HTR-8/SVneo (cell line): ENCODE data around the gene RPS6KA2.
"Not testable (repeated sequence)": the region's sequence is repeated elsewhere in the genome, so short reads cannot be mapped to it uniquely, and the experiment has no call there.

Experiments used
- DNase-seq: peaks from one replicate; pipeline ENCODE4 v3.0.0; 2011; ENCODE audit warnings: low spot score, mixed read lengths; ENCODE audit not compliant: insufficient read length
- FAIRE-seq: peaks from 2 replicates; lab custom pipeline; 2011; peaks lifted over from hg19 to GRCh38; lab: Jason Lieb, UNC

The RPS6KA2 gene

GRCh38 chr6:166540631-166541331 is 86.3 kb downstream of the RPS6KA2 start:
- no peak for DNase-seq
- no peak for FAIRE-seq

- DNase-seq = no peak
- FAIRE-seq = no peak
Observed at GRCh38 chr6:166539543-166539942, 87.5 kb downstream of the RPS6KA2 start.

- not testable (repeated sequence) for DNase-seq, FAIRE-seq
Observed at GRCh38 chr6:166539011-166539385, 88.1 kb downstream of the RPS6KA2 start.

- DNase-seq (no peak), FAIRE-seq (no peak)
Observed at GRCh38 chr6:166538297-166539010, 88.6 kb downstream of the RPS6KA2 start.

GRCh38 chr6:166534658-166535406 is 92.2 kb downstream of the RPS6KA2 start:
- DNase-seq (no peak), FAIRE-seq (no peak)

- DNase-seq = no peak
- FAIRE-seq = no peak
Observed at GRCh38 chr6:166533205-166533824, 93.7 kb downstream of the RPS6KA2 start.

GRCh38 chr6:166532302-166532701 is 94.7 kb downstream of the RPS6KA2 start:
- DNase-seq (no peak), FAIRE-seq (no peak)

- FAIRE-seq (no peak), DNase-seq (no peak)
Observed at GRCh38 chr6:166530211-166531095, 96.6 kb downstream of the RPS6KA2 start.

- DNase-seq = no peak
- FAIRE-seq = no peak
Observed at GRCh38 chr6:166529586-166529985, 97.5 kb downstream of the RPS6KA2 start.

- not testable (repeated sequence) for DNase-seq, FAIRE-seq
Observed at GRCh38 chr6:166529058-166529457, 98.0 kb downstream of the RPS6KA2 start.

GRCh38 chr6:166527849-166528248 is 99.2 kb downstream of the RPS6KA2 start:
- DNase-seq (no peak), FAIRE-seq (no peak)

GRCh38 chr6:166526937-166527336 is 100.1 kb downstream of the RPS6KA2 start:
- FAIRE-seq (no peak), DNase-seq (no peak)

GRCh38 chr6:166525567-166525966 is 101.5 kb downstream of the RPS6KA2 start:
- DNase-seq = no peak
- no peak for FAIRE-seq

GRCh38 chr6:166523782-166524559 is 103.1 kb downstream of the RPS6KA2 start:
- no peak for FAIRE-seq

GRCh38 chr6:166520905-166521834 is 105.9 kb downstream of the RPS6KA2 start:
- FAIRE-seq (no peak), DNase-seq (no peak)

More at GRCh38 chr6:166523782-166524559, 103.1 kb downstream of the RPS6KA2 start:
- DNase-seq = no peak

- DNase-seq (no peak), FAIRE-seq (no peak)
Observed at GRCh38 chr6:166516251-166516884, 110.7 kb downstream of the RPS6KA2 start.

- FAIRE-seq = no peak
- peak; percentile 68 for DNase-seq
Observed at GRCh38 chr6:166515072-166515810, 111.8 kb downstream of the RPS6KA2 start.
